SK-N-SH (cell line): Measurements from ENCODE around the gene KLF16. TPM values are rescaled to one million over a fixed set of nuclear protein-coding genes. Genes with fewer than 3 reads are reported as not detected.

ENCODE experiments used
- CTCF ChIA-PET: fragments of 300-600, 350-600 bp; formaldehyde crosslinking; extraction: SDS; loops from one replicate; lab custom pipeline; 2021; lab: Yijun Ruan, JAX
- POLR2A ChIA-PET: fragments of 350-600 bp; sonication (Branson Sonifier 250); formaldehyde crosslinking; extraction: SDS; loops from one replicate; lab custom pipeline; 2020; ENCODE audit warnings: antibody characterized with exemption, inconsistent platforms; lab: Yijun Ruan, JAX
- DNase-seq: peaks from one replicate; pipeline ENCODE4 v3.0.0; 2012
- H2AFZ ChIP-seq: fragments of 200-600 bp; sonication (generic); 2 replicates; pipeline ENCODE4 v1.8.1; 2016; ENCODE audit warnings: antibody characterized with exemption, mild to moderate bottlenecking, low read depth
- H3F3A ChIP-seq: fragments of 200-600 bp; sonication (generic); replicated peaks from 2 replicates; pipeline ENCODE3; 2016; ENCODE audit warnings: antibody characterized with exemption, mild to moderate bottlenecking; ENCODE audit not compliant: insufficient read depth
- H3K27ac ChIP-seq, 2 experiments: fragments of 200-500 bp in 1 of 2; fragments of 200-600 bp in 1 of 2; sonication (Bioruptor generic) in 1 of 2; sonication (generic), shearing (Covaris generic) in 1 of 2; 2 replicates each; pipeline versions ENCODE4 v1.5.1 to v1.6.1; 2014 to 2016; ENCODE audit warnings: low read depth in 2 of 2, inconsistent platforms in 1 of 2, low read length in 1 of 2, mild to moderate bottlenecking in 1 of 2, mixed read lengths in 1 of 2
- H3K27me3 ChIP-seq: fragments of 200-600 bp; sonication (generic), shearing (Covaris generic); 2 replicates; pipeline ENCODE4 v1.6.1; 2016; ENCODE audit warnings: mixed run types; ENCODE audit not compliant: insufficient read depth
- H3K36me3 ChIP-seq, 2 experiments: fragments of 200-500 bp in 1 of 2; fragments of 200-600 bp in 1 of 2; sonication (Bioruptor generic) in 1 of 2; sonication (generic) in 1 of 2; replicated peaks in 1 of 2; 2 replicates each; pipeline versions ENCODE3 to v1.5.1; 2014 to 2016; ENCODE audit warnings: low read length in 1 of 2, mild to moderate bottlenecking in 1 of 2; ENCODE audit not compliant: insufficient read depth in 2 of 2, control insufficient read depth in 1 of 2
- H3K4me1 ChIP-seq, 2 experiments: fragments of 200-500 bp in 1 of 2; fragments of 200-600 bp in 1 of 2; sonication (Bioruptor generic) in 1 of 2; sonication (generic), shearing (Covaris generic) in 1 of 2; 2 replicates each; pipeline versions ENCODE4 v1.5.1 to v1.6.1; 2014 to 2016; ENCODE audit warnings: low read depth in 1 of 2, low read length in 1 of 2, mixed run types in 1 of 2; ENCODE audit not compliant: insufficient read depth in 2 of 2, control insufficient read depth in 1 of 2
- H3K4me2 ChIP-seq: fragments of 200-600 bp; sonication (generic), shearing (Covaris generic); 2 replicates; pipeline ENCODE4 v1.6.1; 2017; ENCODE audit warnings: mixed run types
- H3K4me3 ChIP-seq, 2 experiments: fragments of 200-500 bp in 1 of 2; fragments of 200-600 bp in 1 of 2; sonication (Bioruptor generic) in 1 of 2; sonication (generic), shearing (Covaris generic) in 1 of 2; 2 replicates each; pipeline versions ENCODE4 v1.5.1 to v1.8.1; 2014 to 2016; ENCODE audit warnings: low read depth in 2 of 2, inconsistent platforms in 1 of 2, low read length in 1 of 2, mild to moderate bottlenecking in 1 of 2, mixed read lengths in 1 of 2, moderate library complexity in 1 of 2
- H3K79me2 ChIP-seq: fragments of 200-600 bp; sonication (generic); 2 replicates; pipeline ENCODE4 v1.8.1; 2017; ENCODE audit warnings: mild to moderate bottlenecking; ENCODE audit not compliant: insufficient read depth
- H3K9ac ChIP-seq: fragments of 200-600 bp; sonication (generic); 2 replicates; pipeline ENCODE4 v1.6.1; 2017; ENCODE audit warnings: mixed run types
- H3K9me2 ChIP-seq: fragments of 200-600 bp; sonication (generic); 2 replicates; pipeline ENCODE4 v1.6.1; 2017; ENCODE audit warnings: mixed run types
- H3K9me3 ChIP-seq: fragments of 200-600 bp; sonication (generic); 2 replicates; pipeline ENCODE4 v1.6.1; 2017; ENCODE audit warnings: mixed run types, mild to moderate bottlenecking, moderate library complexity
- H4K20me1 ChIP-seq: fragments of 200-600 bp; sonication (generic); 2 replicates; pipeline ENCODE4 v1.6.1; 2017; ENCODE audit warnings: mild to moderate bottlenecking, mixed run types; ENCODE audit not compliant: insufficient read depth
- CHD2 ChIP-seq: fragments of 150-350 bp; IDR thresholded peaks from 2 replicates; pipeline ENCODE4 v1.6.1; 2018; ENCODE audit warnings: low read length; ENCODE audit not compliant: partially characterized antibody
- FOXM1 ChIP-seq: IDR thresholded peaks from 2 replicates; pipeline ENCODE4 v1.4.0; 2012; ENCODE audit warnings: low read depth, mild to moderate bottlenecking
- GATA2 ChIP-seq: sonication (generic); formaldehyde crosslinking; IDR thresholded peaks from 2 replicates; pipeline ENCODE4 v1.5.0; 2020; ENCODE audit warnings: mild to moderate bottlenecking, missing genetic modification reagents
- JUND ChIP-seq: IDR thresholded peaks from 2 replicates; pipeline ENCODE4 v1.4.0; 2012
- MAX ChIP-seq: IDR thresholded peaks from 2 replicates; pipeline ENCODE4 v1.4.0; 2012; ENCODE audit warnings: low read depth
- MEF2A ChIP-seq: IDR thresholded peaks from 2 replicates; pipeline ENCODE4 v1.4.0; 2012; ENCODE audit warnings: low read depth, borderline replicate concordance
- MXI1 ChIP-seq: IDR thresholded peaks from 2 replicates; pipeline ENCODE4 v1.6.1; 2012; ENCODE audit warnings: mild to moderate bottlenecking, low read depth, low read length, improper control_type of control experiment
- RCOR1 ChIP-seq: fragments of 150-350 bp; IDR thresholded peaks from 2 replicates; pipeline ENCODE4 v1.6.1; 2017; ENCODE audit warnings: antibody characterized with exemption, low read length
- RFX5 ChIP-seq: IDR thresholded peaks from 2 replicates; pipeline ENCODE4 v1.6.1; 2012; ENCODE audit warnings: mild to moderate bottlenecking, improper control_type of control experiment, low read length
- SIN3A ChIP-seq: IDR thresholded peaks from 2 replicates; pipeline ENCODE4 v1.6.1; 2012; ENCODE audit warnings: low read depth, mild to moderate bottlenecking, low read length, moderate library complexity, borderline replicate concordance
- SMC3 ChIP-seq: IDR thresholded peaks from 2 replicates; pipeline ENCODE4 v1.6.1; 2012; ENCODE audit warnings: low read depth, low read length, improper control_type of control experiment
- TEAD4 ChIP-seq: IDR thresholded peaks from 2 replicates; pipeline ENCODE4 v1.4.0; 2012; ENCODE audit warnings: mild to moderate bottlenecking, borderline replicate concordance; ENCODE audit not compliant: insufficient read depth
- WGBS: methylation state at CpG from one replicate; pipeline ENCODE4 v1.1.6; 2017; ENCODE audit warnings: low lambda C conversion rate; 5-methylcytosine and 5-hydroxymethylcytosine counted together
- polyA plus RNA-seq, 3 experiments: library from polyadenylated mRNA; depleted of rRNA; stranded (reverse); fragments of >200 nt; gene quantifications; 2 replicates each; pipeline ENCODE4 v1.2.3, GENCODE V29; 2012
- TF ChIP-seq, protein P1 (sequence below): fragments of 200-600 bp; sonication (generic); IDR thresholded peaks from 2 replicates; pipeline ENCODE4 v1.6.1; 2017; ENCODE audit warnings: antibody characterized with exemption, mild to moderate bottlenecking, moderate library complexity
- TF ChIP-seq, protein P2 (sequence below): IDR thresholded peaks from 2 replicates; pipeline ENCODE4 v1.4.0; 2012; ENCODE audit warnings: low read depth, borderline replicate concordance
- TF ChIP-seq, protein P3 (sequence below): fragments of 150-350 bp; IDR thresholded peaks from 2 replicates; pipeline ENCODE4 v1.6.1; 2016; ENCODE audit warnings: mild to moderate bottlenecking, low read depth, low read length

The KLF16 gene
- polyA plus RNA-seq, 1 of the 3 experiments (the other 2 are of a cell fraction): 16.1 TPM

- 95% methylated on average over 30 of the region's 31 CpGs for WGBS
- no peak for TF ChIP-seq SIN3A
- TF ChIP-seq, protein P1, sequence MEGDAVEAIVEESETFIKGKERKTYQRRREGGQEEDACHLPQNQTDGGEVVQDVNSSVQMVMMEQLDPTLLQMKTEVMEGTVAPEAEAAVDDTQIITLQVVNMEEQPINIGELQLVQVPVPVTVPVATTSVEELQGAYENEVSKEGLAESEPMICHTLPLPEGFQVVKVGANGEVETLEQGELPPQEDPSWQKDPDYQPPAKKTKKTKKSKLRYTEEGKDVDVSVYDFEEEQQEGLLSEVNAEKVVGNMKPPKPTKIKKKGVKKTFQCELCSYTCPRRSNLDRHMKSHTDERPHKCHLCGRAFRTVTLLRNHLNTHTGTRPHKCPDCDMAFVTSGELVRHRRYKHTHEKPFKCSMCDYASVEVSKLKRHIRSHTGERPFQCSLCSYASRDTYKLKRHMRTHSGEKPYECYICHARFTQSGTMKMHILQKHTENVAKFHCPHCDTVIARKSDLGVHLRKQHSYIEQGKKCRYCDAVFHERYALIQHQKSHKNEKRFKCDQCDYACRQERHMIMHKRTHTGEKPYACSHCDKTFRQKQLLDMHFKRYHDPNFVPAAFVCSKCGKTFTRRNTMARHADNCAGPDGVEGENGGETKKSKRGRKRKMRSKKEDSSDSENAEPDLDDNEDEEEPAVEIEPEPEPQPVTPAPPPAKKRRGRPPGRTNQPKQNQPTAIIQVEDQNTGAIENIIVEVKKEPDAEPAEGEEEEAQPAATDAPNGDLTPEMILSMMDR: peak; percentile 26; the same call in 1 of the 2 replicates
- Histone ChIP-seq H3K27ac (no peak overlapping the region), H2AFZ (no peak overlapping the region), H3K4me1 (peaks cover 18 to 29% of the 10 kb centered on the region in 2 experiments; a peak in 3 of 4 replicates), H3K36me3 (peaks cover 3 to 6% of the 10 kb centered on the region in 2 experiments), H3F3A (peaks cover 26% of the 10 kb centered on the region), H3K79me2 (peaks cover 78% of the 10 kb centered on the region), H3K4me3 (no peak overlapping the region), H3K4me2 (no peak overlapping the region), H3K9ac (no peak overlapping the region), H4K20me1 (peaks cover 85% of the 10 kb centered on the region), H3K9me3 (no peaks in the 10 kb centered on the region), H3K9me2 (no peaks in the 10 kb centered on the region), H3K27me3 (no peaks in the 10 kb centered on the region)
- no peak for DNase-seq
- CTCF ChIA-PET: interaction anchor here (1.0 to 2.8 kb wide), 3 partner anchors 13 to 178 kb away, joined by 3 to 11 read pairs (median 4); no protein-coding TSS in a partner anchor
- POLR2A ChIA-PET: no interaction called here
Observed at GRCh38 chr19:1850809-1851653, 12.3 kb downstream of the KLF16 start.

DNA sequence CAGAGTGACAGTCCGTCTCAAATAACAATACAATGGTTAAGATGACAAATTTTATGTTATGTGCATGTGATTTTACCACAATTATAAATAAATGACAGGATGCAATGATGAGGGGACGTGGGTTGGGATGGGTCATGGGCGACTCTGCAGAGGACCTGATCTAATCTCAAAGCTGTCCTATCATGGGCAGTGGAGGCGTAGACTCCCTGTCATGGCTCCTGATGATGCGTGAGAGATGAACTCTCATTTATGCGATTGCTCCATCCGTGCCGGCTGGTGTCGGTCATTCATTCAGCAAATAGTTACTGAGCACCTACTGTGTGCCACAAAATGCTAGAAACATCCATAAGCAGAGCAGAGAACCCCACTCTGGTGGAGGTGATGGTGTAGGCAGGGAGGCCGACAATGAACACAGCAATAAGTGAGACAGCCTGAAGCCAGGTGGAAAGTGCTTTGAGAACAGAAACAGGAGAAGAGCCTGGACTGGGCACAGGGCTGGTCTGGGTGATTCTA lies 13.4 kb downstream of the KLF16 start:
- DNase-seq: no peak
- POLR2A ChIA-PET: no interaction called here

More for the DNA sequence above, 13.4 kb downstream of the KLF16 start:
- peaks cover 8 to 23% of the 10 kb centered on the region in 2 experiments; a peak in 3 of 4 replicates for H3K4me1 ChIP-seq
- peaks cover 22% of the 10 kb centered on the region for H3F3A ChIP-seq
- H3K79me2 ChIP-seq: peaks cover 78% of the 10 kb centered on the region
- H3K9me2 ChIP-seq: no peaks in the 10 kb centered on the region
- H3K4me2 ChIP-seq: no peak overlapping the region
- H4K20me1 ChIP-seq: peaks cover 87% of the 10 kb centered on the region
- no peak overlapping the region for H2AFZ ChIP-seq
- H3K36me3 ChIP-seq: peaks cover 3 to 6% of the 10 kb centered on the region in 2 experiments
- H3K27ac ChIP-seq: no peak overlapping the region
- no peaks in the 10 kb centered on the region for H3K27me3 ChIP-seq
- CTCF ChIA-PET: interaction anchor here (0.9 to 2.0 kb wide), 7 partner anchors 8 to 54 kb away, joined by 3 to 16 read pairs (median 4); no protein-coding TSS in a partner anchor
- no peak overlapping the region for H3K9ac ChIP-seq
- H3K4me3 ChIP-seq: no peak overlapping the region
- H3K9me3 ChIP-seq: no peaks in the 10 kb centered on the region
- no peak for TF ChIP-seq TEAD4
- TF ChIP-seq SMC3: no peak
- TF ChIP-seq, protein P1: no peak
- TF ChIP-seq RFX5: no peak
- TF ChIP-seq MXI1: no peak
- no peak for TF ChIP-seq MAX
- TF ChIP-seq, protein P2, sequence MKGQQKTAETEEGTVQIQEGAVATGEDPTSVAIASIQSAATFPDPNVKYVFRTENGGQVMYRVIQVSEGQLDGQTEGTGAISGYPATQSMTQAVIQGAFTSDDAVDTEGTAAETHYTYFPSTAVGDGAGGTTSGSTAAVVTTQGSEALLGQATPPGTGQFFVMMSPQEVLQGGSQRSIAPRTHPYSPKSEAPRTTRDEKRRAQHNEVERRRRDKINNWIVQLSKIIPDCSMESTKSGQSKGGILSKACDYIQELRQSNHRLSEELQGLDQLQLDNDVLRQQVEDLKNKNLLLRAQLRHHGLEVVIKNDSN: no peak
- no peak for TF ChIP-seq JUND
- TF ChIP-seq FOXM1: no peak
- TF ChIP-seq RCOR1: no peak
- TF ChIP-seq MEF2A: no peak
- no peak for TF ChIP-seq GATA2 (CRISPR knock-in tag)
- TF ChIP-seq CHD2: no peak
- TF ChIP-seq, protein P3, sequence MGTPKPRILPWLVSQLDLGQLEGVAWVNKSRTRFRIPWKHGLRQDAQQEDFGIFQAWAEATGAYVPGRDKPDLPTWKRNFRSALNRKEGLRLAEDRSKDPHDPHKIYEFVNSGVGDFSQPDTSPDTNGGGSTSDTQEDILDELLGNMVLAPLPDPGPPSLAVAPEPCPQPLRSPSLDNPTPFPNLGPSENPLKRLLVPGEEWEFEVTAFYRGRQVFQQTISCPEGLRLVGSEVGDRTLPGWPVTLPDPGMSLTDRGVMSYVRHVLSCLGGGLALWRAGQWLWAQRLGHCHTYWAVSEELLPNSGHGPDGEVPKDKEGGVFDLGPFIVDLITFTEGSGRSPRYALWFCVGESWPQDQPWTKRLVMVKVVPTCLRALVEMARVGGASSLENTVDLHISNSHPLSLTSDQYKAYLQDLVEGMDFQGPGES: no peak
- WGBS: 87% methylated on average over 10 of the region's 10 CpGs
